GM18498 (cell line): ENCODE data around the gene PYY.
"Not testable (repeated sequence)": the region's sequence is repeated elsewhere in the genome, so short reads cannot be mapped to it uniquely, and the experiment has no call there.

Experiments used
- ATAC-seq: cut with Tn5 transposase; IDR thresholded peaks from one replicate; pipeline ENCODE4 v1.9.1; 2021; ENCODE audit warnings: mild to moderate bottlenecking, moderate library complexity; ENCODE audit not compliant: unreplicated experiment

Gene PYY

GRCh38 chr17:43979011-43979410 is 25.3 kb upstream of the PYY start:
- ATAC-seq, result no peak

- ATAC-seq, result no peak
These were observed 24.3 kb upstream of the PYY start for GRCh38 chr17:43978078-43978477.

- ATAC-seq, result no peak
These were observed 23.5 kb upstream of the PYY start for GRCh38 chr17:43976963-43977837.

- no peak for ATAC-seq
These were observed 22.2 kb upstream of the PYY start for GRCh38 chr17:43975898-43976297.

- no peak for ATAC-seq
These were observed 20.9 kb upstream of the PYY start for GRCh38 chr17:43974382-43975266.

GRCh38 chr17:43972444-43973212 is 18.9 kb upstream of the PYY start:
- not testable (repeated sequence) for ATAC-seq

GRCh38 chr17:43971436-43971835 is 17.7 kb upstream of the PYY start:
- not testable (repeated sequence) for ATAC-seq

GRCh38 chr17:43970366-43970765 is 16.6 kb upstream of the PYY start:
- ATAC-seq, result no peak

- ATAC-seq, result no peak
These were observed 13.6 kb upstream of the PYY start for GRCh38 chr17:43967251-43967875.

GRCh38 chr17:43966276-43966675 is 12.5 kb upstream of the PYY start:
- no peak for ATAC-seq

- no peak for ATAC-seq
These were observed 8.7 kb upstream of the PYY start for GRCh38 chr17:43962479-43962878.

GRCh38 chr17:43961954-43962353 is 8.2 kb upstream of the PYY start:
- no peak for ATAC-seq

GRCh38 chr17:43961292-43961691 is 7.6 kb upstream of the PYY start:
- ATAC-seq, result not testable (repeated sequence)

GRCh38 chr17:43958748-43959352 is 5.1 kb upstream of the PYY start:
- ATAC-seq, result no peak

- no peak for ATAC-seq
These were observed 2.5 kb upstream of the PYY start for GRCh38 chr17:43956222-43956621.

GRCh38 chr17:43952724-43953666 is 745 bp downstream of the PYY start:
- ATAC-seq, result no peak

GRCh38 chr17:43952351-43952723 is 1.4 kb downstream of the PYY start:
- ATAC-seq, result no peak

GRCh38 chr17:43951750-43952149 is 2.0 kb downstream of the PYY start:
- no peak for ATAC-seq

GRCh38 chr17:43950554-43950953 is 3.2 kb downstream of the PYY start:
- no peak for ATAC-seq
